Central memory CD8-positive, alpha-beta T cell (primary cell): ENCODE data around the gene CORO7.

ENCODE experiments used
- ATAC-seq: fragments of 150-1000 bp; cut with Tn5 transposase; replicated peaks from 2 replicates; pipeline ENCODE4 v1.10.0; 2022; ENCODE audit warnings: mild to moderate bottlenecking, moderate FRiP score, moderate number of reproducible peaks; ENCODE audit not compliant: poor library complexity, severe bottlenecking; ENCODE audit errors: extremely low read depth
- DNase-seq, 2 donors: peaks; one replicate each; pipeline ENCODE4 v3.0.0; 2021; ENCODE audit warnings: low spot score in 2 of 2
- H3K27ac Mint-ChIP-seq: one replicate; pipeline ENCODE4 v1.8.0; 2022; ENCODE audit warnings: low read depth, mild to moderate bottlenecking, moderate library complexity, mixed read lengths
- H3K27me3 Mint-ChIP-seq: one replicate; pipeline ENCODE4 v1.8.0; 2022; ENCODE audit warnings: mixed read lengths
- H3K36me3 Mint-ChIP-seq: one replicate; pipeline ENCODE4 v1.8.0; 2022; ENCODE audit warnings: mild to moderate bottlenecking, moderate library complexity, mixed read lengths; ENCODE audit not compliant: insufficient read depth
- H3K4me1 Mint-ChIP-seq: one replicate; pipeline ENCODE4 v1.8.0; 2022; ENCODE audit warnings: mixed read lengths
- H3K4me3 Mint-ChIP-seq: one replicate; pipeline ENCODE4 v1.8.0; 2022; ENCODE audit warnings: mild to moderate bottlenecking, moderate library complexity, mixed read lengths
- H3K9me3 Mint-ChIP-seq: one replicate; pipeline ENCODE4 v1.8.0; 2022; ENCODE audit warnings: mixed read lengths

The CORO7 gene

GRCh38 chr16:4419402-4419959 is 3.1 kb upstream of the CORO7 start:
- Mint-ChIP-seq H3K9me3 (no peaks in the 10 kb centered on the region), H3K4me1 (peaks cover 19% of the 10 kb centered on the region), H3K27me3 (no peaks in the 10 kb centered on the region), H3K27ac (no peak overlapping the region), H3K36me3 (peaks cover 18% of the 10 kb centered on the region), H3K4me3 (no peak overlapping the region)
- ATAC-seq: no peak
- DNase-seq: no peak

GRCh38 chr16:4415538-4416199 is 727 bp downstream of the CORO7 start:
- peak overlapping the region; percentile 97 for H3K27ac Mint-ChIP-seq
- H3K36me3 Mint-ChIP-seq: peaks cover 48% of the 10 kb centered on the region
- H3K9me3 Mint-ChIP-seq: no peaks in the 10 kb centered on the region
- H3K4me1 Mint-ChIP-seq: peaks cover 34% of the 10 kb centered on the region
- H3K4me3 Mint-ChIP-seq: peak overlapping the region; percentile 93
- ATAC-seq: peak; percentile 1
- H3K27me3 Mint-ChIP-seq: no peaks in the 10 kb centered on the region
- DNase-seq: peak; percentile 49 to 60

GRCh38 chr16:4414187-4414917 is 2.0 kb downstream of the CORO7 start:
- no peaks in the 10 kb centered on the region for H3K9me3 Mint-ChIP-seq
- no peaks in the 10 kb centered on the region for H3K27me3 Mint-ChIP-seq
- H3K4me1 Mint-ChIP-seq: peaks cover 40% of the 10 kb centered on the region
- H3K27ac Mint-ChIP-seq: peak overlapping the region; percentile 97
- peaks cover 59% of the 10 kb centered on the region for H3K36me3 Mint-ChIP-seq
- DNase-seq (peak; percentile 54 to 79), ATAC-seq (peak; percentile 65)
- H3K4me3 Mint-ChIP-seq: peak overlapping the region; percentile 93

GRCh38 chr16:4412854-4413253 is 3.5 kb downstream of the CORO7 start:
- peaks cover 40% of the 10 kb centered on the region for H3K4me1 Mint-ChIP-seq
- H3K27ac Mint-ChIP-seq: peak overlapping the region; percentile 35
- no peaks in the 10 kb centered on the region for H3K9me3 Mint-ChIP-seq
- H3K27me3 Mint-ChIP-seq: no peaks in the 10 kb centered on the region
- H3K4me3 Mint-ChIP-seq: peak overlapping the region; percentile 34
- no peak for ATAC-seq
- peaks cover 70% of the 10 kb centered on the region for H3K36me3 Mint-ChIP-seq
- no peak for DNase-seq

- H3K27ac Mint-ChIP-seq: peak overlapping the region; percentile 35
- no peak for DNase-seq
- no peak for ATAC-seq
- H3K27me3 Mint-ChIP-seq: no peaks in the 10 kb centered on the region
- H3K36me3 Mint-ChIP-seq: peaks cover 77% of the 10 kb centered on the region
- H3K9me3 Mint-ChIP-seq: no peaks in the 10 kb centered on the region
- peak overlapping the region; percentile 34 for H3K4me3 Mint-ChIP-seq
- peaks cover 40% of the 10 kb centered on the region for H3K4me1 Mint-ChIP-seq
Observed at GRCh38 chr16:4412159-4412558, 4.2 kb downstream of the CORO7 start.

GRCh38 chr16:4411684-4412083 is 4.7 kb downstream of the CORO7 start:
- ATAC-seq (no peak), DNase-seq (no peak)
- H3K36me3 Mint-ChIP-seq: peaks cover 78% of the 10 kb centered on the region
- H3K27me3 Mint-ChIP-seq: no peaks in the 10 kb centered on the region
- H3K9me3 Mint-ChIP-seq: no peaks in the 10 kb centered on the region
- peak overlapping the region; percentile 29 for H3K4me3 Mint-ChIP-seq
- H3K27ac Mint-ChIP-seq: no peak overlapping the region
- peaks cover 36% of the 10 kb centered on the region for H3K4me1 Mint-ChIP-seq

- Mint-ChIP-seq H3K9me3 (no peaks in the 10 kb centered on the region), H3K4me3 (peak overlapping the region; percentile 49), H3K27me3 (no peaks in the 10 kb centered on the region), H3K36me3 (peaks cover 84% of the 10 kb centered on the region), H3K4me1 (peaks cover 37% of the 10 kb centered on the region), H3K27ac (no peak overlapping the region)
- no peak for ATAC-seq
- DNase-seq: no peak
Observed at GRCh38 chr16:4410335-4411075, 5.9 kb downstream of the CORO7 start.

GRCh38 chr16:4409081-4409932 is 7.1 kb downstream of the CORO7 start:
- H3K36me3 Mint-ChIP-seq: peaks cover 87% of the 10 kb centered on the region
- H3K9me3 Mint-ChIP-seq: no peaks in the 10 kb centered on the region
- ATAC-seq (no peak), DNase-seq (peak in 1 of 2 donors; percentile 13)
- no peak overlapping the region for H3K27ac Mint-ChIP-seq
- no peak overlapping the region for H3K4me3 Mint-ChIP-seq
- peaks cover 32% of the 10 kb centered on the region for H3K4me1 Mint-ChIP-seq
- no peaks in the 10 kb centered on the region for H3K27me3 Mint-ChIP-seq

GRCh38 chr16:4408323-4408690 is 8.1 kb downstream of the CORO7 start:
- DNase-seq (no peak), ATAC-seq (no peak)
- Mint-ChIP-seq H3K27ac (no peak overlapping the region), H3K9me3 (no peaks in the 10 kb centered on the region), H3K4me1 (peaks cover 30% of the 10 kb centered on the region), H3K27me3 (no peaks in the 10 kb centered on the region), H3K4me3 (no peak overlapping the region), H3K36me3 (peaks cover 91% of the 10 kb centered on the region)

GRCh38 chr16:4407543-4408322 is 8.7 kb downstream of the CORO7 start:
- peaks cover 91% of the 10 kb centered on the region for H3K36me3 Mint-ChIP-seq
- H3K27me3 Mint-ChIP-seq: no peaks in the 10 kb centered on the region
- peak overlapping the region; percentile 29 for H3K27ac Mint-ChIP-seq
- DNase-seq (no peak), ATAC-seq (no peak)
- H3K4me3 Mint-ChIP-seq: no peak overlapping the region
- peaks cover 30% of the 10 kb centered on the region for H3K4me1 Mint-ChIP-seq
- no peaks in the 10 kb centered on the region for H3K9me3 Mint-ChIP-seq

- Mint-ChIP-seq H3K36me3 (peaks cover 93% of the 10 kb centered on the region), H3K9me3 (no peaks in the 10 kb centered on the region), H3K27ac (peak overlapping the region; percentile 81), H3K27me3 (no peaks in the 10 kb centered on the region), H3K4me3 (peak overlapping the region; percentile 51), H3K4me1 (peaks cover 28% of the 10 kb centered on the region)
- DNase-seq (peak in 1 of 2 donors; percentile 11), ATAC-seq (no peak)
Observed at GRCh38 chr16:4404967-4405696, 11.3 kb downstream of the CORO7 start.
